ENCODE results near the gene MYADM. TPM values are rescaled to one million over a fixed set of nuclear protein-coding genes. Genes with fewer than 3 reads are reported as not detected.

The MYADM gene
- total and polyA plus RNA-seq, 2 of the 13 experiments (the other 11 are each of a cell fraction or from before 2014, with no cell fraction given) = 19.9 to 38.1 TPM

DNA sequence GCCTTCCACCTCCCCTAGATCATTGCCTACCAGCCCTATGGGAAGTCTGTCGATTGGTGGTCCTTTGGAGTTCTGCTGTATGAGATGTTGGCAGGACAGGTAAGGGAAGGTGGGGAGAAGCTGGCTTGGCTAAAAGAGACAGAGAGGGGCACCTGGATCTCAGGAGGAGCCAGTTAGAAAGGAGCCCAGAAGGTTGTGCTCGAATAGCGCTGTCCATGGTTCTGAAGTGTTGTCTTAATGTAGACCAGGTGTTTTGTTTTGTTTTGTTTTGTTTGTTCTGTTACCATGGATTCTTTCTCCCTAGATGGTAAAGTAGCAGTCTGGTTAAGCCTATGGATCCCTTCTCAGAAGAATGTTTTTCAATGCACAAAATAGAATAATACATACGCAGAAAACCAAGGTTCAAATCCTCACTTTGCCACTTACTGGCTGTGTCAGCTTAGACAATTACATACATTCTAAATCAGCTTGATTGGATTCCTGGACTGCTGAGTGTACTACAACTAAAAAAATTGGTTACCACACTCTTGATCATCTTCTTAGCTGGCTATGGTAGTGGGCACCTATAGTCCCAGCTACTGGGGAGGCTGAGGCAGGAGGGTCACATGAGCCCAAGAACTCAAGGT, 35.5 kb downstream of the MYADM start (continued):
- TF ChIP-seq, protein P1, sequence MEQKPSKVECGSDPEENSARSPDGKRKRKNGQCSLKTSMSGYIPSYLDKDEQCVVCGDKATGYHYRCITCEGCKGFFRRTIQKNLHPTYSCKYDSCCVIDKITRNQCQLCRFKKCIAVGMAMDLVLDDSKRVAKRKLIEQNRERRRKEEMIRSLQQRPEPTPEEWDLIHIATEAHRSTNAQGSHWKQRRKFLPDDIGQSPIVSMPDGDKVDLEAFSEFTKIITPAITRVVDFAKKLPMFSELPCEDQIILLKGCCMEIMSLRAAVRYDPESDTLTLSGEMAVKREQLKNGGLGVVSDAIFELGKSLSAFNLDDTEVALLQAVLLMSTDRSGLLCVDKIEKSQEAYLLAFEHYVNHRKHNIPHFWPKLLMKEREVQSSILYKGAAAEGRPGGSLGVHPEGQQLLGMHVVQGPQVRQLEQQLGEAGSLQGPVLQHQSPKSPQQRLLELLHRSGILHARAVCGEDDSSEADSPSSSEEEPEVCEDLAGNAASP (CRISPR knock-in tag; IDR thresholded peaks at IDR 0.05; ENCODE audit: borderline replicate concordance) = peak; percentile 21; the same call in 1 of the 2 replicates
- peak; percentile 95 for TF ChIP-seq MIER2 (CRISPR knock-in tag; IDR thresholded peaks at IDR 0.05)

DNA sequence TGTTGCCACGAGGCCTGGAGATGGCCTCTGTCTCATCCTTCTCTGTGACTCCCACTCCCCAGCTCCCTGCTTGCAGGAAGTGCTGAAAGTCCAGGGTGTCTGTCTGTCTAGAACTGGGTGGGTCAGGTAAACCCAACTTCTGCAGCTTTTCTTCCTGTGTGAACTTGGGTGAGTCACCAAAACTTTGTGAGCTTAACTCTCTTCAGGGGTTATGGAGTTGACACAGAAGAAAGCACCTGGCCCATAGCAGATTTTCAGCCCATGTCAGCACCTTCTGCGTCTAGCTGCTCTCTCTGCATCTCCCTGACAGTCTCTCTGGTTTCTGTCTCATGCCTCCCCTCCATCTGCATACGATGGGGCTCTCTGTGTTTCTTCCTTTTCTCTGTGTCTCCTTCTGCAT, 37.2 kb downstream of the MYADM start:
- 2% methylated on average over 3 of the region's 3 CpGs for WGBS (ENCODE audit: low lambda C conversion rate)
- H3K4me1 ChIP-seq (ENCODE audit: insufficient read depth, low read length) = no peaks in the 10 kb centered on the region
- DNase-seq (ENCODE audit: low spot score) (no peak), ATAC-seq (no peak), FAIRE-seq (no peak)
- no peaks in the 10 kb centered on the region for H3K9me3 ChIP-seq (ENCODE audit: low read length)
- H4K20me1 ChIP-seq (ENCODE audit: insufficient read depth, low read length) = peaks cover 7% of the 10 kb centered on the region; the same call in 1 of the 2 replicates
- no peaks in the 10 kb centered on the region for H3K79me2 ChIP-seq (ENCODE audit: insufficient read depth, low read length)
- ChIA-PET POLR2A (no interaction called here), CTCF (ENCODE audit: low intra/inter-chr PET ratio, low total read pairs) (no interaction called here)
- no peaks in the 10 kb centered on the region for H3K36me3 ChIP-seq (replicated peaks in 1 of 2; ENCODE audit: control insufficient read depth in 1 of 2, insufficient read depth in 2 of 2, low read length in 2 of 2)
- H3K4me3 ChIP-seq (replicated peaks in 1 of 3; ENCODE audit: insufficient read depth in 1 of 3, low read depth in 2 of 3, low read length in 3 of 3) = no peak overlapping the region
- no TSS peak for BruUV-seq (replicated peaks)
- no peak overlapping the region for H3K27ac ChIP-seq (ENCODE audit: extremely low read length, insufficient read depth, low read length)
- H3K9ac ChIP-seq (ENCODE audit: insufficient read depth, low read depth, low read length) = no peak overlapping the region
- in situ Hi-C loops (cut with HindIII; ENCODE audit: extremely low pct_ligation_motif_present, low pct_unique_long_range_greater_than_20kb) (loop anchor here (10.0 kb wide), 1 partner anchor 120 kb away; no protein-coding TSS in a partner anchor), intact Hi-C loops (cut with micrococcal nuclease; ENCODE audit: unreplicated experiment) (loop anchor here (5.0 kb wide), 1 partner anchor 117 kb away; no protein-coding TSS in a partner anchor)
- no peak for TF ChIP-seq ZNF598 (CRISPR knock-in tag; IDR thresholded peaks at IDR 0.05; ENCODE audit: borderline replicate concordance)
- 0 out of 4 replicates have a peak, but pooled peaks of 1 of the 2 experiments have one; percentile 2 for TF ChIP-seq MAFK (conservative IDR thresholded peaks at IDR 0.05 in 1 of 2, IDR thresholded peaks at IDR 0.05 in 1 of 2; ENCODE audit: low read length in 2 of 2)
- no peak overlapping the region for H2AFZ ChIP-seq (ENCODE audit: low read length)
- H3K27me3 ChIP-seq (ENCODE audit: control insufficient read depth in 1 of 2, insufficient read depth in 2 of 2, low read length in 2 of 2) = peaks cover 9 to 25% of the 10 kb centered on the region in 2 experiments
- H3K4me2 ChIP-seq (ENCODE audit: low read depth, low read length) = no peak overlapping the region

All from HepG2 (cell line).